Measurements from ENCODE around the gene GSE1.

The GSE1 gene

DNA sequence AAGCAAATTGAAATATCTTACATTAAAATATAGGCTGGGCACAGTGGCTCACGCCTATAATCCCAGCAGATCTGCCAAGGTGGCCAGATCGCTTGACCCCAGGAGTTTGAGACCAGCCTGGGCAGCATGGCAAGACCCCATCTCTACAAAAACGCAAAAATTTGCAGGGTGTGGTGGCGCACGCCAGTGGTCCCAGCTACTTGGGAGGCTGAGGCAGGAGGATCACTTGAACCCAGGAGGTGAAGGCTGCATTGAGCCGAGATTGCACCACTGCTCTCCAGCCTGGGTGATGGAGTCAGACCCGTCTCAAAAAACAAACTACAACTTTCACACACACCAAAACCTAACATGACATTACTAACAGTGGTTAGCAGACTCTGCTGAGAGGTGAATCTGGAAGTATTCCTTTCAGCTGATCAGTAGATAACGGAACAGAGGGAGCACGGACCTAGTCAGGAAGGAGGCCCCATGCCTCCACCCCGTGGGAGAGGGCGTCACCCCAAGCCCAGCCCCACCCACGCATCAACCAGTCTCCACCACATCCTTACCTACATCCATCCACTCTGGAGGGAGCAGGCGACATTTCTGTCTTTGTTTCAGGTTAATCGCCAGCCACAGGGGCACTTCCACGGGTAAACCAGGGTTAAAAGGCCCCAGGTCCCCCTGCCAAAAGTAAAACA, 73.9 kb downstream of the GSE1 start:
- peaks cover 6% of the 10 kb centered on the region; the same call in 1 of the 2 replicates for H3K27me3 ChIP-seq (ENCODE audit: insufficient read depth, low read length)
- no peak overlapping the region for H3K27ac ChIP-seq (ENCODE audit: low read depth, low read length)
- H2AFZ ChIP-seq (ENCODE audit: low read length, unreplicated experiment) = no peak overlapping the region
- peaks cover 7% of the 10 kb centered on the region for H3K79me2 ChIP-seq (ENCODE audit: control insufficient read depth, insufficient read depth, low read length, unreplicated experiment)
- H3K36me3 ChIP-seq (ENCODE audit: insufficient read depth, low read length) = peaks cover 4% of the 10 kb centered on the region; the same call in 1 of the 2 replicates
- H3K4me1 ChIP-seq (ENCODE audit: control insufficient read depth, insufficient read depth, low read length, unreplicated experiment) = peaks cover 14% of the 10 kb centered on the region
- peak overlapping the region; percentile 98; the same call in 1 of the 2 replicates for H3K4me3 ChIP-seq (ENCODE audit: low read depth, low read length)

DNA sequence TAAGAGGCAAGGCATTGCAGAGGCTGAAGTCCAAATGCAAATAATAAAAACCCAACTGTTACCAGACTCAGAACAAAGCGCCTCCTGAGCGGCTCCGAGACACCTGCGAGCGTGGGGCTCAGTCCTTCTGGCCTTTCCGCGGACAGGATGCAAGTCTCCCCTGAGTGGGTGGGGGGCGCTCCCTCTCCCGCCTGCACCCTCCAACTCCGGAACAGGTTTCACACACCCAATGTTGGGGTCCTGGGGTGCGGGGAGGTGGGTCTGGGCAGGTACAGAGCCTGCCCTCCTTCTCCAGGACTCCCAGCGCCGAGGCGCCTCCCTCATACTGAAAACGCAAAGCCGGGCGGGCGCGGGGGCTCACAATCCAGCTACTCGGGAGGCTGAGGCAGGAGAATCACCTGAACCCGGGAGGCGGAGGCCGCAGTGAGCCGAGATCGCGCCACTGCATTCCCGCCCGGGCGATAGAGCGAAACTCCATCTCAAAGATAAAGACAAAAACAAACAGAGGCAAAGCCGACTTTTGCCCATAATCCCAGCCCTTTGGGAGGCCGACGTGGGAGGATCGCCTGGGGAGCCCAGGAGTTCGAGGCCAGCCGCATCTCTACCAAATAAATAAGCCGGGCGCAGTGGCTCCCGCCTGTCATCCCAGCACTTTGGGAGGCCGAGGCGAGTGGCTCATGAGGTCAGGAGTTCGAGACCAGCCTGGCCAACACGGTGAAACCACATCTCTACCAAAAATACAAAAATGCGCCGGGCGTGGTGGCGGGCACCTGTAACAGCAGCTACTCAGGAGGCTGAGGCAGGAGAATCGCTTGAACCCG, 74.7 kb downstream of the GSE1 start:
- Histone ChIP-seq H3K79me2 (ENCODE audit: control insufficient read depth, insufficient read depth, low read length, unreplicated experiment) (peaks cover 7% of the 10 kb centered on the region), H3K36me3 (ENCODE audit: insufficient read depth, low read length) (peaks cover 4% of the 10 kb centered on the region; the same call in 1 of the 2 replicates), H3K4me3 (ENCODE audit: low read depth, low read length) (peak overlapping the region; percentile 98), H3K4me1 (ENCODE audit: control insufficient read depth, insufficient read depth, low read length, unreplicated experiment) (peaks cover 14% of the 10 kb centered on the region), H3K27me3 (ENCODE audit: insufficient read depth, low read length) (peaks cover 6% of the 10 kb centered on the region; the same call in 1 of the 2 replicates), H3K27ac (ENCODE audit: low read depth, low read length) (no peak overlapping the region), H2AFZ (ENCODE audit: low read length, unreplicated experiment) (no peak overlapping the region)

DNA sequence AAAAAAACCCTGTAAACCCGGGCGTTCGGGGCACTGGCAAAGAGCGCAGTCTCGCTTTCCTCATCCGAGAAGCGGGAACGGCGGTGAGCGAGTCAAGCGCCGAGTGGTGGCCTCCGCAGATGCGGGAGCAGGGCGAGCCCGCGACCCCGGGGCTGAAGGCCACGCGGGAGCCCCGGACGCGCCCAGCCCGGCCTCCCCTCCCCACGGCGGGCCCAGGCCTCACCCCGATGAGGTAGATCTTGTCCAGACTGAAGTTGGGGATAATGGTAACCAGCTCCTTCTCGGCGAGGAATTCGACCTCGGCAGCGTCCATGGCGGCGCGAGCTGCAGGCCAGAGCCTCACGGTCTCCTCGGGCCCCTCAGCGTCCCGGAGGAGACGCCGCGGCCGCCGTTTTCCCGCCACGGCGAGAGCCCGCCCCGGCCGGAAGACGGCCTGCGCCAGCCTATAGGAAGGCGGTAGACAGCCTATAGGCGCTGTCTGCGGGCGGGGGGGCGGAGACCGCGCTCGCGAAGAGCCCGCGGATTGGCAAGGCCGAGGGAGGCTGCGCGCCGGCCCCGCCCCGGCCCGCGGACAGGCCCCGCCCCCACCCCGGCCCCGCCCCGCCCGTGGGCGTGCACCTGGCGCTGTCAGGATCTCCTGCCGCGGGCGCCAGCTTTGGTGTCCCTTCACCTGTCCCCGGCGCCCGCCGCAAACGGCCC, 75.6 kb downstream of the GSE1 start, which contains the start of gene GINS2:
TSS of gene GINS2 (minus strand) at position 369 of the 699 bp plus-strand sequence. CDS start at position 313, 56 bp downstream.
- peaks cover 14% of the 10 kb centered on the region for H3K4me1 ChIP-seq (ENCODE audit: control insufficient read depth, insufficient read depth, low read length, unreplicated experiment)
- H3K79me2 ChIP-seq (ENCODE audit: control insufficient read depth, insufficient read depth, low read length, unreplicated experiment) = peaks cover 7% of the 10 kb centered on the region
- peak within 1 kb of the TSS; percentile 98 for H3K4me3 ChIP-seq (ENCODE audit: low read depth, low read length)
- peak within 1 kb of the TSS; percentile 99 for H2AFZ ChIP-seq (ENCODE audit: low read length, unreplicated experiment)
- no peak within 1 kb of the TSS for H3K27ac ChIP-seq (ENCODE audit: low read depth, low read length)
- H3K36me3 ChIP-seq (ENCODE audit: insufficient read depth, low read length) = peaks cover 4% of the 10 kb centered on the region; the same call in 1 of the 2 replicates
- peaks cover 6% of the 10 kb centered on the region; the same call in 1 of the 2 replicates for H3K27me3 ChIP-seq (ENCODE audit: insufficient read depth, low read length)

DNA sequence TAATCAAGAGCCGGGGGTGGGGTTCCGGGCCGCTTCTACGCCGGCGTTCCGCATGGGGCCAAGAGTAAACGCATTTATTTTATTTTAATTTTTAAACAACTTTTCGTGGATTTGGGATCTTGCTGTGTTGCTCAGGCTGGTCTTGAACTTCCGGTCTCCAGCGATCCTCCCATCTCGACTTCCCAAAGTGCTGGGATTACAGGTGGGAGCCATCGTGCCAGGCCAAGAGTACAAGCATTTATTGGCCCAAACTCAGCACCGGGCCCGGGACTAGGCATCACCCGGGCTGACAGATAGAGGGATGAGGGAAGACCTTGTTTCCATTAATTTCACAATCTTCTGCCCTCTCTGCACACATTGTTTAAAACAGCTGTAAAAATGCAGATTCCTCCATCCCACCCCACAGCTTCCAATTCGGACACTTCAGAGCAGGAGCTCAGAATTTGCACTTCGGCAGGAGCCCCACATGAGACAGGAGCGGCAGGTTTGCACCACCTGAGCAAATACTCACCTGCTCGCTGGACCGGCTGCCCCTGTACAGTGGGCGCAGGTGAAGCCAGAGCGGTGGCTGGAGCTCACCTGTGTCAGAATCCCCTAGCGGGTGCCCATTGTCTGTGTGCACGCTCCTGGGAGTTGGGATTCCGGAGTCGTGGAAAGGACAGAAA, 76.3 kb downstream of the GSE1 start:
- H3K36me3 ChIP-seq (ENCODE audit: insufficient read depth, low read length) = peaks cover 4% of the 10 kb centered on the region; the same call in 1 of the 2 replicates
- peak overlapping the region; percentile 98 for H3K4me3 ChIP-seq (ENCODE audit: low read depth, low read length)
- peaks cover 6% of the 10 kb centered on the region; the same call in 1 of the 2 replicates for H3K27me3 ChIP-seq (ENCODE audit: insufficient read depth, low read length)
- H2AFZ ChIP-seq (ENCODE audit: low read length, unreplicated experiment) = peak overlapping the region; percentile 67
- peaks cover 14% of the 10 kb centered on the region for H3K4me1 ChIP-seq (ENCODE audit: control insufficient read depth, insufficient read depth, low read length, unreplicated experiment)
- H3K27ac ChIP-seq (ENCODE audit: low read depth, low read length) = no peak overlapping the region
- H3K79me2 ChIP-seq (ENCODE audit: control insufficient read depth, insufficient read depth, low read length, unreplicated experiment) = peaks cover 7% of the 10 kb centered on the region

DNA sequence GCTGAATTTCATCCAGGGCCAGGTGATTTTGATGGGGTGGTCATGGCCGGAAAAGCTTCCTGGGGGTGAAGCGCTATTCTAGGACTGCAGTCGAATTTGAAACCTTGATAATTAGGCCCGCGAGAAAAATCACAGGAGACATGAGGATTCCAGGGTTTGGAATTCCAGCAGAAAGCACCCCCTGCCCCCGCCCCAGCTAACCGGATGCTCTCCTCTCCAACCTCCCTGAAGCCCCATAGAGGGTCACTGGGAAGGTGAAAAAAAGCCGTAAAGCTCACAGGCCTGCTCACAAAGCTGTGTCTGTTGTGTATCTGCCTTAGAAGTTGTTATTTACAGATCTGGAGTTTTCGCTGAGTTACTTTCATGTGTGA, 76.8 kb downstream of the GSE1 start:
- Histone ChIP-seq H3K4me3 (ENCODE audit: low read depth, low read length) (no peak overlapping the region), H3K4me1 (ENCODE audit: control insufficient read depth, insufficient read depth, low read length, unreplicated experiment) (peaks cover 14% of the 10 kb centered on the region), H3K27me3 (ENCODE audit: insufficient read depth, low read length) (peaks cover 6% of the 10 kb centered on the region; the same call in 1 of the 2 replicates), H3K79me2 (ENCODE audit: control insufficient read depth, insufficient read depth, low read length, unreplicated experiment) (peaks cover 7% of the 10 kb centered on the region), H3K27ac (ENCODE audit: low read depth, low read length) (no peak overlapping the region), H3K36me3 (ENCODE audit: insufficient read depth, low read length) (peaks cover 4% of the 10 kb centered on the region; the same call in 1 of the 2 replicates), H2AFZ (ENCODE audit: low read length, unreplicated experiment) (no peak overlapping the region)

DNA sequence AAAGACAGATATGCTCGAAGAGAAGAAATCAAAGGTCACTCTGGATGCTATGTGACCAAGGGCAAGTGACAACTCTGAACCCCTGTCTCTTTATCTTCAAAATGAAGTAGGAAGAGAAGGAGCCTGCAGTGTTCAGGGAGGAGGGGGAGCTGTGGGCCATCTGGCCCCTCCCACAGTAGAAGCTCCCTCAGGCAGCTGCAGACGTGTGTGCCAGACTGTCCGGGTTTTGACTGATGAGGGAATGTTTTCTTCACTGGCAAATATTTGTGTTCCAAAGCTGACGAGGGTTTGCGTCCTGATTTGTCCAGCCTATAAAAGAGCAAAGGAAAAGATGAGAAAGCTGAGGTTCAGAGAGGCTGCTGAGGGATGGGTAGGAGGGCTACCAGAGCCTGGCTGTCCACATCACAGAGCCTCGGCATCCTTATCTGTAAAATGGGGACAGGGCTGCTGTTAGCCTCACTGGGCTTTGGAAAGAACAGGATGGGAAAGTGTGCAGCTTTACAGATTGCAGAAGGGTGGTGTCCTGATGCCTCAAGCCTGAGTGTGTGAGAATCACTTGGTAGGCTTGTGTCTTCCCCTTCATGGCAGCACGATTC, 77.4 kb downstream of the GSE1 start:
- Histone ChIP-seq H3K4me1 (ENCODE audit: control insufficient read depth, insufficient read depth, low read length, unreplicated experiment) (peaks cover 14% of the 10 kb centered on the region), H3K27ac (ENCODE audit: low read depth, low read length) (no peak overlapping the region), H3K36me3 (ENCODE audit: insufficient read depth, low read length) (peaks cover 4% of the 10 kb centered on the region; the same call in 1 of the 2 replicates), H3K79me2 (ENCODE audit: control insufficient read depth, insufficient read depth, low read length, unreplicated experiment) (peaks cover 7% of the 10 kb centered on the region), H3K4me3 (ENCODE audit: low read depth, low read length) (no peak overlapping the region), H2AFZ (ENCODE audit: low read length, unreplicated experiment) (no peak overlapping the region), H3K27me3 (ENCODE audit: insufficient read depth, low read length) (peaks cover 6% of the 10 kb centered on the region; the same call in 1 of the 2 replicates)

DNA sequence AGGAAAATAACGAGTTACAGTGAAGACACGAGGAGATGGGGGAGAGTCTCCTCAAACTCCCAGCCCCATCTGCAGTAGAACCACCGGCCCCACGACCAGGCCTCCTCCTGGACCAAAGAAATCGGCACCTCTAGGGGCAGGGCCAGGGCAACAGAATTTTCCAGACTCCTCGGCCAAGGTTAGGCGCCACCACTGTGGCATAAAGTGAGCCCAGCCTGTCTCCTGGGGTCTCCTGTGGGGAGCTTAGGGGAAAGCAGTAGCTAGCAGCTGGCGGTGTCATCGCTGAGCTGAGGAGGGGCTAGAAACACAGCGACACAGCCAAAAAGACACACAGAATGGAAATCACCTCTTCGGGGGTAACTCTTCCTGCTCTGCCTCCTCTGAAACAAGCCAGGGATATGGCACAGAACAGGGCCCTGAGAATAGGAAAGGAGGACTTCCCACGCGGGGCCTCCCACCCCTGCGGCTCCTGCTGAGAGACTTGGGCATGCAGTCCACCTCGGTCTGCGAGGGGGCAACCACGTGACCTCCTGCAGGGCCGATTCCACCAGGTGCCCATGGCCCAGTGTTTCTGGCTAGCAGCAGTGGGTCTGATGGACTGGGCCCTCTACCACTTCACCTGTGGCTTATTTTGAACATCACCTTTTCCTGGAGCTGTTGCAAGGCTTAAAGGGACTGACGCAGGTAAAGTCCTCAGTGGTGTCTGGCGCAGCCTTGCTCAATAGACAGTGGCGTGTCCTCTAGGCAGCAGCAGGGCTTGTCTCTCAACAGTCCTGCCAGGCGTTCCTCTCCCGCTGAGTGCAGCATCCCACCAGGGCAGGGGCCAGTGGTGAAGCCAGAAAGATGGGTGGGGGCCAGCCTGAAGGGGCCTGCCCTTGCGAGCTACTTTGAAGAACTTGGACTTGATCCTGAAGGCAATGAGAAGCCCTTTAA, 82.3 kb downstream of the GSE1 start:
- no peaks in the 10 kb centered on the region for H3K79me2 ChIP-seq (ENCODE audit: control insufficient read depth, insufficient read depth, low read length, unreplicated experiment)
- H3K27me3 ChIP-seq (ENCODE audit: insufficient read depth, low read length) = 0 out of 2 replicates have a peak, but pooled peaks cover 3% of the 10 kb centered on the region
- H3K27ac ChIP-seq (ENCODE audit: low read depth, low read length) = no peak overlapping the region
- H3K36me3 ChIP-seq (ENCODE audit: insufficient read depth, low read length) = no peaks in the 10 kb centered on the region
- no peak overlapping the region for H2AFZ ChIP-seq (ENCODE audit: low read length, unreplicated experiment)
- H3K4me1 ChIP-seq (ENCODE audit: control insufficient read depth, insufficient read depth, low read length, unreplicated experiment) = no peaks in the 10 kb centered on the region
- H3K4me3 ChIP-seq (ENCODE audit: low read depth, low read length) = no peak overlapping the region

DNA sequence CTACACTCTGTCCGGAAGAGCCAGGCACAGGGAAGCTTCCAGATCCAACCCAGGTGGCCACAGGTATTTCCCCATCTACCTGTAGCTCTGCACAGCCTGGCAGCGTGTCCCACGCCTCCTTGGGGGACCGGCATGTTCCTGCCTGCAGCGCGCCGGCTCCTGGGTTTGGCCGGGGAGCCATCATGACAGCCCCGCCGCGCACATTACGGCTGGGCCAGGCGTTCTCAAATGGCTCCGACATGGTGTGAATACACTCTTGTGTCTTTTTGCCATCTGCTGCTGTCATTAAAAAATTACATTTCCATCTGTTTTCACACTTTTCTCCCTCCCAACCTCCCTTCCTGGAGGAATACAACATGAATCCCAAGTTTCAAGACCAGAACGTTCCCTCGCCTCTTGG, 83.7 kb downstream of the GSE1 start:
- no peaks in the 10 kb centered on the region for H3K36me3 ChIP-seq (ENCODE audit: insufficient read depth, low read length)
- no peak overlapping the region for H3K4me3 ChIP-seq (ENCODE audit: low read depth, low read length)
- 0 out of 2 replicates have a peak, but pooled peaks cover 3% of the 10 kb centered on the region for H3K27me3 ChIP-seq (ENCODE audit: insufficient read depth, low read length)
- no peak overlapping the region for H3K27ac ChIP-seq (ENCODE audit: low read depth, low read length)
- no peaks in the 10 kb centered on the region for H3K79me2 ChIP-seq (ENCODE audit: control insufficient read depth, insufficient read depth, low read length, unreplicated experiment)
- no peaks in the 10 kb centered on the region for H3K4me1 ChIP-seq (ENCODE audit: control insufficient read depth, insufficient read depth, low read length, unreplicated experiment)
- no peak overlapping the region for H2AFZ ChIP-seq (ENCODE audit: low read length, unreplicated experiment)

DNA sequence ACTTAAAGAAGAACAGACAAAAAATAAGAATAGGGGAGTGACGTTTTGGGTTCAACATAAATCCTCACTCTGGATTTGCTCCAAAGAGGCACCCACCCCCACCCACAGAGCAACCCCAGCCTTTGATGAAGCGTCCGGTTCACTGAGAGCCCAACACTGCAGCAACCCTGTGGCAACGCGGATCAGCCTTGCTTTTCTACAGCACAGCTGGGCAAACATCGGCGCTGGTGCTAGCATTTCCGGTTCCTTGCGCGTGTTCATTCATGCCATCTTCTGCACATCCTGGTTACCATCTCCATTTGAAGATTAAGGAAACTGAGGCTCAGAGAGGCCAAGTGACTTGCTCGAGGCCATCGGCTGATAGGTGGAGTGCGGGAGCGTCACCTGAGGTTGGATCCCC, 84.3 kb downstream of the GSE1 start:
- H3K4me1 ChIP-seq (ENCODE audit: control insufficient read depth, insufficient read depth, low read length, unreplicated experiment) = no peaks in the 10 kb centered on the region
- 0 out of 2 replicates have a peak, but pooled peaks cover 3% of the 10 kb centered on the region for H3K27me3 ChIP-seq (ENCODE audit: insufficient read depth, low read length)
- H3K27ac ChIP-seq (ENCODE audit: low read depth, low read length) = no peak overlapping the region
- no peak overlapping the region for H2AFZ ChIP-seq (ENCODE audit: low read length, unreplicated experiment)
- no peak overlapping the region for H3K4me3 ChIP-seq (ENCODE audit: low read depth, low read length)
- H3K36me3 ChIP-seq (ENCODE audit: insufficient read depth, low read length) = no peaks in the 10 kb centered on the region
- no peaks in the 10 kb centered on the region for H3K79me2 ChIP-seq (ENCODE audit: control insufficient read depth, insufficient read depth, low read length, unreplicated experiment)
